Upper lobe of right lung (tissue), 1 donor: ENCODE measurements around the gene PIK3R5. TPM values are rescaled to one million over a fixed set of nuclear protein-coding genes. Genes with fewer than 3 reads are reported as not detected.

ENCODE experiments used
- ATAC-seq: fragments of 200-7000 bp; cut with Tn5 transposase; one replicate; pipeline ENCODE4 v1.9.1; 2020; ENCODE audit warnings: mild to moderate bottlenecking, moderate library complexity
- DNase-seq: peaks from one replicate; pipeline ENCODE4 v3.0.0-alpha.2; 2020
- H3K27ac ChIP-seq: fragments of 200-600 bp; one replicate; pipeline ENCODE4 v1.8.0; 2022
- H3K27me3 ChIP-seq: fragments of 200-600 bp; one replicate; pipeline ENCODE4 v1.8.0; 2022; ENCODE audit warnings: mild to moderate bottlenecking
- H3K36me3 ChIP-seq: fragments of 200-600 bp; one replicate; pipeline ENCODE4 v1.8.0; 2022
- H3K4me1 ChIP-seq: fragments of 200-600 bp; one replicate; pipeline ENCODE4 v1.8.0; 2022
- H3K4me3 ChIP-seq: fragments of 200-600 bp; one replicate; pipeline ENCODE4 v1.8.0; 2022; ENCODE audit warnings: mild to moderate bottlenecking
- H3K9me3 ChIP-seq: fragments of 200-600 bp; one replicate; pipeline ENCODE4 v1.8.0; 2022
- CTCF ChIP-seq: fragments of 200-600 bp; IDR thresholded peaks from one replicate; pipeline ENCODE4 v1.8.0; 2022; ENCODE audit warnings: antibody characterized with exemption
- intact Hi-C: fragments of 100-400 bp; cut with DNase I; formaldehyde crosslinking; loops from one replicate; pipeline ENCODE4 v1.11.0; 2022
- total RNA-seq: library from RNA; stranded (reverse); fragmentation: NEBNext Ultra II Directional; extraction: Animal tissue kit (Norgen Biotek cat#: 25700); gene quantifications from one replicate; pipeline ENCODE4 v1.2.1, GENCODE V29; 2021
- donor health status: DM: no; HTN: yes; CAD: no; lungs with severe emphysema.

PIK3R5 gene
- total RNA-seq, 1 donor from 2014 or later: 37.7 TPM

GRCh38 chr17:8865811-8866210, 99.7 kb downstream of the PIK3R5 start:
- no peaks in the 10 kb centered on the region for H3K9me3 ChIP-seq
- no peak overlapping the region for H3K4me3 ChIP-seq
- H3K36me3 ChIP-seq: no peaks in the 10 kb centered on the region
- H3K27me3 ChIP-seq: peaks cover 6% of the 10 kb centered on the region
- intact Hi-C loops: no loop called here
- no peak for TF ChIP-seq CTCF
- DNase-seq (no peak), ATAC-seq (no peak)
- H3K27ac ChIP-seq: no peak overlapping the region
- H3K4me1 ChIP-seq: no peaks in the 10 kb centered on the region

- Histone ChIP-seq H3K27ac (no peak overlapping the region), H3K4me3 (no peak overlapping the region), H3K4me1 (no peaks in the 10 kb centered on the region), H3K36me3 (no peaks in the 10 kb centered on the region), H3K27me3 (peaks cover 6% of the 10 kb centered on the region), H3K9me3 (no peaks in the 10 kb centered on the region)
- DNase-seq (no peak), ATAC-seq (no peak)
- no peak for TF ChIP-seq CTCF
- intact Hi-C loops: no loop called here
Observed at GRCh38 chr17:8865385-8865784, 100.1 kb downstream of the PIK3R5 start.

DNA sequence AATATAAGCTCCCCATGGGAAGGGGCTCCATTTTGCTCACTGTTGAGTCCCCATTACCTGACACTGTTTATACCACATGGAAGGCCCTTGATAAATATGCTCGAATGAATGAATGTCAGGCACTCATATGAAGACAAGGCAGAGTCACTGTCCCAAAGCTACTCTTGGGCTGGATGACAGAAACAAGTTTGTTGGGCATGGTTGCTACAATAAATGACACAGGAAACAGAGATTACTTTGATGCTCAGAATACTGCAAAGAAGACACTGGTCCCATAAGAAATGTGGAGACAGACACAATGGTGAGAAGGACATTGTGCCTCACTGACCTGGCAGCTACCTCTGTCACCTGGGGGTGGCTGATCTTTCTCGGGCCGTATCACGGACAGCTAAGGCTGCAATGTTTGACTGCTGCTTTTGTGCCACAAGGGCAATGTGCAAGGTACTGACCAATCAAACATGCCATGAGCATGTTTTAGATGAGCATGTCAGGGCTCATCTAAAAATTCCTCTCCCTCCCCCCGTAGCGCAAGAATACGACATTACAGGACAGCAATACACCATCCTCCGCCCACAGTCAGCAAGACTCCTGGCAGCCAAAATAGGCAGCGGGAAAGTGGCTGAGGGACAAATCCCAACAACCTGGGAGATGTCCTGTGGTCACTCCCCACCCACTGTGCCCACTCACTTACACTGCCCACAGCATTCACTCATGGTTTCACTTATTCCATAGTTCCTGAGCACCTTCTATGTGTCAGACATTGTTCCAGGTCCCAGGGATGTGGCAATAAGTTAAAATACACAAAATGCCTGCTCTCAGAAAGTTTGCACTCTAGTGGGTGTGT, 103.1 kb downstream of the PIK3R5 start:
- no peaks in the 10 kb centered on the region for H3K9me3 ChIP-seq
- ATAC-seq (no peak), DNase-seq (no peak)
- no peaks in the 10 kb centered on the region for H3K36me3 ChIP-seq
- H3K4me1 ChIP-seq: no peaks in the 10 kb centered on the region
- intact Hi-C loops: no loop called here
- H3K27me3 ChIP-seq: peaks cover 6% of the 10 kb centered on the region
- H3K4me3 ChIP-seq: no peak overlapping the region
- no peak for TF ChIP-seq CTCF
- H3K27ac ChIP-seq: no peak overlapping the region

DNA sequence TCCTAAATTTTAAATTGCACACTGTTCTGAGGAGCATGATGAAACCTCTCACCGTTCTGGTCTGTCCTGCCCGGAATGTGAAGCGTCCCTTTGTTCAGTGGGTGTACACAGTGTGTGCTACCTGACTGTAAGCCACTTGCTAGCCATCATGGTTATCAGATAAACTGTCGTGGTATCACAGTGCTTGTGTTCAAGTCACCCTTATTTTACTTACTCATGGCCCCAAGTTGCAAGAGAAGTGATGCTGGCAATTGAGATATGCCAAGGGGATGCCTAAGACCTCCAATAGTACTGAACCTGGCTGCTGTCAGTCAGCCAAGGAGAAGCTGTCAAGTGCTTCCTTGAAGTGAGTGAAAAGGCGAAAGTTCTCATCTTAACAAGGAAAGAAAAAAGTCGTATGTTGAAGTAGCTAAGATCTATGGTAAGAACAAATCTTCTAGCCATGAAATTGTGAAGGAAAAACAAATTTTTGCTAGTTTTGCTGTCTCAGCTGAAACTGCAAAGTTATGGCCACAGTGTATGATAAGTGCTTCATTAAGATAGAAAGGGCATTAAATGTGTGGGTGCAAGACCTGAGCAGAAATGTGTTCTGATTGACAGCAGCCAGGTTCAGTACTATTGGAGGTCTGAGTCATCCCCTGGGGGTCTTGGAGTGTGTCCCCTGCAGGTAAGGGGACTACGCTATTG, 103.9 kb downstream of the PIK3R5 start:
- TF ChIP-seq CTCF: no peak
- intact Hi-C loops: no loop called here
- Histone ChIP-seq H3K4me1 (no peaks in the 10 kb centered on the region), H3K9me3 (no peaks in the 10 kb centered on the region), H3K4me3 (no peak overlapping the region), H3K27ac (no peak overlapping the region), H3K36me3 (no peaks in the 10 kb centered on the region), H3K27me3 (peaks cover 3% of the 10 kb centered on the region)
- DNase-seq (no peak), ATAC-seq (no peak)

DNA sequence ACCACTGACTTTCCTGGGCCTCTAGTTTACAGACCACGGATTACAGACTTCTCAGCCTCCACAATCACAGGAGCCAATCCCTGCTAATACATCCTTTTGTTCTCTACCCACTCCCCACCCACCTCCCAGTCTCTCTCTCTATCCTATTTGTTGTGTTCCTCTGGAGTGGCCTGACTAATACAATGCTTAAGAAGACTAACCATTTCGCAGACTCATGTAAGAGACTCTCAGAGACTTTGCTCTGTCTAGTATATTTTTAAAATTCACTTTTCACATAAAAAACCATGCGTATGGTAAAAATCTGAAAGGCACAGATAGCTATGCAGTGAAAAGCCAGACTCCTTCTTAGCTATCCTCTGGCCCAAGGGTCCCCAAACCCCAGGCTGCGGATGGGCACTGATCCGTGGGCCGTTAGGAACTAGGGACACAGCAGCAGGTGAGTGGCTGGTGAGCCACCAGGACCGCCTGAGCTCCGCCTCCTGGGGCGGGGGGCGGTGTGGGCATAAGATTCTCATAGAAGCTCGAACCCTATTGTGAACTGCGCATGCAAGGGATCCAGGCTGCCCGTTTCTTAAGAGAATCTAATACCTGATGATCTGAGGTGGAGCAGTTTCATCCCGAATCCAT, 105.6 kb downstream of the PIK3R5 start:
- no peak for ATAC-seq
- Histone ChIP-seq H3K9me3 (no peaks in the 10 kb centered on the region), H3K27me3 (peaks cover 9% of the 10 kb centered on the region), H3K4me3 (no peak overlapping the region), H3K4me1 (no peaks in the 10 kb centered on the region), H3K36me3 (no peaks in the 10 kb centered on the region), H3K27ac (no peak overlapping the region)
- TF ChIP-seq CTCF: no peak
- DNase-seq: no peak
- intact Hi-C loops: no loop called here
